NCI-H146 (cell line): ENCODE data around the gene A3GALT2.
"Not testable (repeated sequence)": the region's sequence is repeated elsewhere in the genome, so short reads cannot be mapped to it uniquely, and the experiment has no call there.

ENCODE experiments used
- DNase-seq: peaks from one replicate; lab custom pipeline; 2025; lab: John Stamatoyannopoulos, UW

Gene A3GALT2

DNA sequence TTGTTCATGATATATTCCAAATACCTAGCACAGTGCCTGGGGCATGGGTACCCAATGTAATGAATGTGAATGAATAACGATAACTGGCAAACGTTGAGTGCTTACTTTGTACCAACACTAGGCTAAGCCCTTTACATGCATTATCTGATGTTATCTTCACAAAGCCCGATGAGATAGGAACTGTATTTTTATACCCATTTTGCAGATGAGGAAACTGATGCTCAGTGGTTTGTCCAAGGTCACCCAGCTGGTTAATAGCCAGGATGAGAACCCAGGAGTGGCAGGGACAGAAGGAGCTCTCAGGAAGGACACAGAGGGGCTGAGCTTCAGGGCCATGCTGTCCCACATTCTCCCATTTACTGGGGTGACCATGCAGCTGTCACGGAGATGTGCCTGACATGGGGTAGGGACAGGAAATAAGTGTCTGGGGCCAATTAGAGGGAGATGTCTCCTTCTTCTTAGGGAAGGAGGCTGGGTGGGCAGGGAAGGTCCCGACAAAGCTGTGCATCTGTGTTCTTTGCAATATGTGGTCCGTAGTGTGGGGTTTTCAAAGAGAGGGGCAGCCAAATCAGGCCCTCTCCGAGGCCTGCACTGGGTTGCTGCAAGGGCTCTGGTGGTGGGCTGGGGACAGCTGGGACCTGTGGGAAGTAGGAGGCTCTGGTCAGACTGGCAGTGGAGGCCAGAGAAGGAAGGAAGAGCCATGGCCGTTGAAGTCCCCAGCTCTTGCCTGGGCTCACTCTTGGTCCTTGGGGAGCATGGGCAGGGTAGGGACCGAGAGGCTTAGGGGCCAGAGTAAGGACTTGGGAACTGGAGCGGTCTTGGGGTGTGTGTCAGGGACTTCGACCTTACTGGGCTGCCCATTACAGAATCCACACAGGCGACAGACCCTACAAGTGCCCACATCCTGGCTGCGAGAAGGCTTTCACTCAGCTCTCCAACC lies 26.6 kb downstream of the A3GALT2 start:
- DNase-seq, result no peak

DNA sequence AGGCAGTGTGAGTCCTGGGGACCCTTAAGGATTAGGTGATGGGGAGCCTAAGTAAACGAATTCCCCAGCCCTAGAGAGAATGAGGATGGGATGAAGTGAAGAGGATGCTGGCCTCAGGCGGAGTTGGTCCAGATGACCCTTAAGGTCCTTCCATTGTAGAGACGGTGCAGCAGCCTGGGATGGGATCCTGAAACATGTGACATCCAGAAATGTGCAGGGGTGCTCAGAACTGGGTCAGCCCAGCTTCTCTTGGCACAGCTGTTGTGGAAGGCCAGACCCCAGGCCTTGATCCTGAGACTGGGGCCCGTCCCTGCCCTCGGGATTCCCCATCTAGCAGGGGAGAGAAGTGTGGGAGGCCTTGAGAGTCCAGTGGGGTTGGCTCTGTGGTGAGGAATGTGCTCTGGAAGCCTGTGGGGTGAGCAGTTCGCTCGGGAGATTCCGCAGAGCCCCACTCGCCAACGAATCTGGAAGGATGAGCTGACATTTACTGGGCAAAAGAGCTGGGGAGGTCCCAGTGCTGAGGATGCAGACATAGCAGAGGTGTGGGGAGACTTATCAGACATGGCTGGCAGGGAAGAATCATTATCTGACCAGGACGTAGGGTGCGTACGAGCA lies 28.1 kb downstream of the A3GALT2 start:
- DNase-seq, result no peak

DNA sequence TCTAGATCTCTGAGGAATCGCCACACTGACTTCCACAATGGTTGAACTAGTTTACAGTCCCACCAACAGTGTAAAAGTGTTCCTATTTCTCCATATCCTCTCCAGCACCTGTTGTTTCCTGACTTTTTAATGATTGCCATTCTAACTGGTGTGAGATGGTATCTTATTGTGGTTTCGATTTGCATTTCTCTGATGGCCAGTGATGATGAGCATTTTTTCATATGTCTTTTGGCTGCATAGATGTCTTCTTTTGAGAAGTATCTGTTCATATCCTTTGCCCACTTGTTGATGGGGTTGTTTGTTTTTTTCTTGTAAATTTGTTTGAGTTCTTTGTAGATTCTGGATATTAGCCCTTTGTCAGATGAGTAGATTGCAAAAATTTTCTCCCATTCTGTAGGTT lies 30.3 kb downstream of the A3GALT2 start:
- DNase-seq, result not testable (repeated sequence)

DNA sequence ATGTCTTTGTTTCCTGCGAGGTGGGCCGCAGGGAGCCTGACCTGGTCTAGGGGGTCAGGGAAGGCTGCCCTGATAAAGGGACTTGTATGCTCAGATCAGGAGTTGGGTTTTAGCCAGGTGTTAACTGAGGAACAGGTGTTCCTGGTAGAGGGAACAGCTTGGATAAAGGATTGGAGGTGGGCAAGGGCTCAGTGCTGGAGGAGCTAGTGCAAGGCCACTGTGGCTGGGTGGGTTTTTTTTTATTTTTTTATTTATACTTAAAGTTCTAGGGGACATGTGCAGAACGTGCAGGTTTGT lies 31.1 kb downstream of the A3GALT2 start:
- no peak for DNase-seq

DNA sequence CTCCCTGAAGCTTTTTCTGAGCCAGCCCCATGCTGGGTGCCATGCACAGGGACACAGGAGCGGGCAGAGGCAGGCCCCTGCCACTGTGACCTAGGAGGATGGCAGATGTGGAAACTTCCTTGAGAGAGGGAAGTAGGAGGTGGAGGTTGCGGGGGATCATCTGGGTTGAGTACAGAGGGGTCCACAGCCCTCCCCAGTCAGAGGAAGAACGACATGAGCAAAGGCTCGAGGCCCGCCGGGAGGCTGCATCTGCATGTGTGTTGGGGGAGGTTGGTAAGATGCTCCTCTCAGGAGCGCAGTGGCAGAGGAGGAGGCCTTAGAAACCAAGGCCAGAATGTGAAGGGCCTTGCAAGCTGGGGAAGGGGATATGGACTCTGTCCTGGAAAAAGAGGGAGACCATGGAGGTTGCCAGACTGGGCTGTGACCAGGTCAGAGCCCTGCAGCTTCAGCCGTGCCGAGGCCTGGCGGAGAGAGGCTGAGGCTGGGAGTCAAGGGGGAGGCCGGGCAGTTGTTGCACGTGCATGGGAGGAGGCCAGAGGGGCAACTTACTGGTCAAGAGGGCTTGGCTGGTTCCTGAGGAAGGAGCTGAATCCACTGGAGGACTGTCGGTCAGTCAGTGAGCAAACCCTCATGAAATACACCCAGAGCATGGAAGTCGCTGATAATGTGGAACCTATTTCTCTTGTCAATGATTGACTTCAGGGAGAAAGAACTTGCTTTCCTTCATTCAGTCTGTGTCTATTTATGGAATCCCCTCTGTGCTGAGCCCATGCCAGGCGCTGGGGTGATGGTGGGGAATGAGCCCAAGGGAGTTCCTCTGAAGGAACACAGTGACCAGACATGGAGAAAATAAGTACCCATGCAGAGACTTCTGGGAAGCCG lies 31.7 kb downstream of the A3GALT2 start:
- no peak for DNase-seq

DNA sequence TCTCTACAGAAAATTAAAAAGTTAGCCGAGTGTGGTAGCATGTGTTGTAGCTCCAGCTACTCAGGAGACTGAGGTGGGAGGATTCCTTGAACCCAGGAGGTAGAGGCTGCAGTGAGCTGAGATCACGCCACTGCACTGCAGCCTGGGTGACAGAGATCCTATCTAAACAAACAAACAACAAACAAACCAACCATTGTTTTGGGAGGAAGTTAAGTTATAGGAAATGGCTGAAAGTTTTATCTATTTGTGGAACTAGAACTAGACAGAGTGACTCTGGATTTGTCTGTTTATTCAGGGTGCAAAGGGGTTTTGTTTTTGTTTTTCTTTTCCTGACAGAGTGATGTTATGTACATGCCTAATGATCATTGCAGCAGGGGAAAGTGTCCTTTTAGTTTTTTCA lies 33.6 kb downstream of the A3GALT2 start:
- DNase-seq, result no peak

DNA sequence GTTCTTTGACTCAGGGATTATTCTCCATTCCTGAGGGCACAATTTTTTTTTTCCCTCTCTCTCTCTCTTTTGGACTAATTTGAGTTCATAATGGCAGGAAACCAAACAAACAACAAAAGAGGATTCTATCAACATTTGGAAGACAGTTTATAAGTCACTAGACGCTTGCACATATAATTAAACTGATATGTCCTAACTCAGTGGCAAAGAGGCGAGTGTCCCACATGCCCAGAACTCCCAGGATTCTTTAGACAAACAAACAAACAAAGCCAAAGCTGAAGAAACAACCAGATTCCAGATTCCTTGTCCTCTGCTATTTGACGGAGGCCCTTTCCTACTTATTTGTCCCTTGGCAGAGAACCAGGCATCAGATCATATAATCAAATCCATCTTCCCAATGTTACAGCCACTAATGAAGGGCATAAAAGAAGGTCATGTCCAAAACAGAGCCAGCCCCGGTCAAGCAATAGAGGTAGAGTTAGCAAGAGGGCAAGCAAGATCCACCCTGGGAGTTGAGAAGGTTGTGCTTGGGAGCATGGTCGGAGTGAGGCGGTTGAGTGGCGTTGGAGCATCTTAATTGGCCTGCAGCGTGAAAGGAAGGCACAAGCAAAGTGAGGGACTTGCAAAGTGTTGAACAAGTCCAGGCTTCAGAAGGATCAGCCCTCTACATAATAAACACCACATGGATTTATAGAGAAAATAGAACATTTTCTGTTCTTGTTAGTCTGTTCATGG lies 34.3 kb downstream of the A3GALT2 start:
- no peak for DNase-seq

DNA sequence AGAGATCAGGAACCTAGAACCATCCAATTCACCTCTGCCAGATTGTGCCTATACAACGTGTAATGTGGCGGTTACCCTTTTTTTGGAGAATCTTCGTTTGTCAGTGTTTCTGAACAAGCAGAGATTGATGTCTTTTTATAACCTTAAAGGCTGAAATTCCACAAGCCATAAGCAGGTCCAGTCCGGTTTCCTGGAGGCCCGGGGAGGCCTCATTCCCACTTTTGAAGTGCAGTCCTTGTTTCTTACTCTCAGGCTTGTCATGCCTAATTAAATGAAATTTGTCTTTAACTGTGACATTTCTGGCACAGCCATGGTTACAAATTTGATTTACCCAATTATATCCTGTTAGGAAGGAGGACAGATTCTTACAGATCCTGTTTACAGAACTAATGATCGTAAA lies 36.8 kb downstream of the A3GALT2 start:
- no peak for DNase-seq

DNA sequence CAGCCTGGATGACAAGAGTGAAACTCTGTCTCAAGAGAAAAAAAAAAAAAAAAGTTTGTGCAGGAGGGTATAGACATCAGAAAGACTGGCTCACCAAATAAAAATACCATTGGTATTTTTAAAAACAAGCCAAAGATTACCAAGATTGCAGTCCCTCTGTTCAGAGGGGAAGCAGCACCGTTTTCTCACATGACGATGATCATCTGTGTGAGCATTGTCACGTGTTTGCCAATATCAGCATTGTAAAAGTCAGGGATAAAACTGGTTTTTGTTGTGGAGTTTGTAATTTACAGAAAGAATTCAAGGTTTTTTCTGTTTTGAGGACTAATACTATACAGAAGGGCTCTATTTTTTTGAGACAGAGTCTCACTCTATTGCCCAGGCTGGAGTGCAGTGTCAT lies 38.1 kb downstream of the A3GALT2 start:
- DNase-seq, result no peak

DNA sequence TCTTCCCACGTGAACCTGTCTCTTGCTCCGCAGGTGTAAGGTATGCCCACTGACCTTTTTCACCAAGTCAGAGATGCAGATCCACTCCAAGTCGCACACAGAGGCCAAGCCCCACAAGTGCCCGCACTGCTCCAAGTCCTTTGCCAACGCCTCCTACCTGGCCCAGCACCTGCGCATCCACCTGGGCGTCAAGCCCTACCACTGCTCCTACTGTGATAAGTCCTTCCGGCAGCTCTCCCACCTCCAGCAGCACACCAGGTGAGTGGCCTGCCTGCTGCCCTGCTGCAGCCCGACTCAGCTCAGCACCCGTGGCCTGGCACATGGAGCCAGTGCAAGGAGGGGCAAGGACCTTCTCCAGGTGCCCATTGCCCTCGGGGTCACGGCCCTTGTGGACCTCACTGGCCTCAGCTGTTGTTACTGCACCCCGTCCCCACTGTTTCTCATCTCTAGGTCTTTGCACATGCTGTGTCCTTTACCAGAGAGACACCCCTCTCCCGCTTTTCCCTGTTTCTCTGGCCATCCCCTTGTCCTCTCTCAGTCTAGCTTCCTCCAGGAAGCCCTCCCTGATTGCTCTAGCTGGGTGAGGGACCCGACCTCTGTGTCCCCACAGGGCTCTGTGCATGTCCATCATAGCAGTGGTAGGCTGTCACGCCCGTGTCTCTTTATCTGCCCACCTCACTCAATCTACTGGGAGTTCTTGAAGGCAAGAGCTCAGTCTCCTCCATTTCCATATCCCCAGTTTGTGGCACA lies 39.2 kb downstream of the A3GALT2 start:
- no peak for DNase-seq

DNA sequence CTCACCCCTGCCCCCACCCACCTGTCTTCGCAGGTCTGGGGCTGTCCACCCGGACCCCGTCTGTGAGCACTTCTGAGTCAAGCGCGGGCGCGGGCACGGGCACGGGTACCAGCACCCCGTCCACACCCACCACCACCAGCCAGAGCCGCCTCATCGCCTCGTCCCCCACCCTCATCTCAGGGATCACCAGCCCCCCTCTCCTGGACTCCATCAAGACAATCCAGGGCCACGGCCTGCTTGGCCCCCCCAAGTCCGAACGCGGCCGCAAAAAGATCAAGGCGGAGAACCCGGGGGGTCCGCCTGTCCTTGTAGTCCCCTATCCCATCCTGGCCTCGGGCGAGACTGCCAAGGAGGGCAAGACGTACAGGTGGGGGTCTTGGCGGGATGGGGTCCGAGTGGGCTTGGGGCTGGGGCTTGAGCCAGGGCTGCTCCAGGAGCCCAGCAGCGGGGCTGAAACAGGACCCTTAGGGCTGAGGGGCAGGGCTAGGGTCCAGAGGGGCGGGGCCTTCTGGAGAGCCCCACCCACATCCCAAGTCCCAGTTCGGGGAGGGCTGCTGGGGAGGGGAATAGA lies 40.7 kb downstream of the A3GALT2 start:
- no peak for DNase-seq

DNA sequence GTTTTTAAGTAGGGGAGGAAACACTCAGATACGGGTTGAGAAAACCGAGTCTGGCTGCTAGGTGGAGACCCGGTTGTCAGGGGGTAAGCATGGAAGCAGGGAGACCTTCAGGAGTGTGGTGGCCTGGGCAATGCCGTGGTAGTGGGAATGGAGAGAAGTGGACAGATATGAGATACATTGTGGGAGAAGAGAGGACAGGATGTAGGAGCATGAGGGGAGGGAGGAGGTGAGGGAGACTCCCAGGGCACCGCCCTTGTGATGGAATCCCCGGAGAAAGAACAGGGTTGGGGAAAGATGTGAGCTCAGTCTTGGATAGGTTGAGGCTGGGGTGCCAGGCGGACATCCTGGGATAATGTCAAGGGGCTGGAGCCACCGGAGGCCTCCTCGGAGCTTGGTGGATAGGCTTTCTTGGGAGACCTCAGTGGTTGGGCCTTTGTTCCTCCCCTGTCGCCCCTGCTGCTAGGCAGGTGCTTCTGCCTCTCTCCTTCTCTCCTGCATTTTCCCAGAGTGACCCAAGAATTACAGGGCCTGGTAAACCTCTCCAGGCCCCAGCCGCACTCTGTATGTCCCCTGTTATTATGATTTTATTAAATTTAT lies 43.3 kb downstream of the A3GALT2 start:
- DNase-seq, result no peak

DNA sequence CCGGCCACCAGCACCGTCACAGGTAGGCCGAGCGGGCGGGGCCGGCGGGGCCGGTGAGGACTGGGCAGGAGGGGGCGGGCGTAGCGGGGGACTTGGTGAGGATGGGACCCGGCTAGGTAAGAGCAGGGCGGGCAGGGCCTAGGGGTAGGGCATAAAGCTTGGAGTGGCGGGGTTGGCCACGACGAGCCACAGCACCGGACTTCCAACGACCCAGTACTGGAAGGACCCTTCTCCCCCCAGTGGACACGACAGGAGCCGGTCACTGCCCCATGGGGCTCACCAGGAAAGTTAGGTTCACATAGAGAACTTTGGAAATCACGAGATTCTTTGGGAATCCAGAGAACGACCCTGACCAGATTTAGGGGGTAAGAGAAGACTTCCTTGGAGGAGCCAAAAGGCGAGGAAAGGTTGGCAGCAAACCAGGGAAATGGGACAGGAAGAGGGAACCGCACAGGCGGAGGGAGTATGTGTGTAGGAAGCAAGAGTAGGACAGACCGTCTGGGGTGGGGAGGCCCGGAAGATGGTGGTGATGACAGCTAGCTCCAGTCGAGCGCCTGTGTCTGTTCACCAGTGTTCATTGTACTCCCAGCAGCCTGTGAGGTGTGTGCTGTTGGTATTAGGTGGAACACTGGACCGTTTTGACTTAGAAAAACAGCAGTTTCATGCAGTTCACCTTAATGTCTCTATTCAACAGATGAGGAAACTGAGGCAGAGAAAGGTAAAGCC lies 44.2 kb downstream of the A3GALT2 start:
- no peak for DNase-seq

DNA sequence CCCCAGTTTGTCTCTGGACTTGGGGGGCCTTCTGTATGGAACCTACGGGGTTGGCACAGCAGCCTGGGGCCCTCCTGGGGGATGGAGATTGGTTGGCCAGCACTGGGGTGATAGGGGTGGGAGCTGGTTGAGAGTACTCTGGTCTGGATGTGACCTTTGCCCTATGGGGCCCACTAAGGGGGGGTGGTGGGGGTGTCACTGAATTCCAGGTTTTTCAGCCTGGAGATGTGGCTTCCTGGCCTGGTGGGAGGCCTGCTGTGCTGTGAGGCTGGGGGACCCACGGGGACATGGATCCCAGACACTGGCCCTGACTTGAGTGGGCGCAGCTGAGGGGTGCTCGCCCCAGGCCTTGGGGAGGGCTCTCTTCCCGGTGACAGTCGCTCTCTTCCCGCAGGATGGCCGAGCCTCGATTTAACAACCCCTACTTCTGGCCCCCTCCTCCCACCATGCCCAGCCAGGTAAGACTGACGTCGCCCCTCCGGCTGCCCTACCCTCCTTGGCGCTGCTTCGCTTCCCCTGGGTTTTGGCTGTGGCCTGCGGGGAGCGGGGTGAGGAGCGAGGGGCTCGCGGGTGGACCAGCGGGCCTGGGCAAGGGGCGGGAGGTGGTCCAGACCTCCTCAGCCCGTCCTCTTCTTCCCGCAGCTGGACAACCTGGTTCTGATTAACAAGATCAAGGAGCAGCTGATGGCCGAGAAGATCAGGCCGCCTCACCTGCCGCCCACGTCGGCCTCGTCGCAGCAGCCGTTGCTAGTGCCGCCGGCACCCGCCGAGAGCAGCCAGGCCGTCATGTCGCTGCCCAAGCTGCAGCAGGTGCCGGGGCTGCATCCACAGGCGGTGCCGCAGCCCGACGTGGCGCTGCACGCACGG lies 45.0 kb downstream of the A3GALT2 start:
- DNase-seq, result no peak

DNA sequence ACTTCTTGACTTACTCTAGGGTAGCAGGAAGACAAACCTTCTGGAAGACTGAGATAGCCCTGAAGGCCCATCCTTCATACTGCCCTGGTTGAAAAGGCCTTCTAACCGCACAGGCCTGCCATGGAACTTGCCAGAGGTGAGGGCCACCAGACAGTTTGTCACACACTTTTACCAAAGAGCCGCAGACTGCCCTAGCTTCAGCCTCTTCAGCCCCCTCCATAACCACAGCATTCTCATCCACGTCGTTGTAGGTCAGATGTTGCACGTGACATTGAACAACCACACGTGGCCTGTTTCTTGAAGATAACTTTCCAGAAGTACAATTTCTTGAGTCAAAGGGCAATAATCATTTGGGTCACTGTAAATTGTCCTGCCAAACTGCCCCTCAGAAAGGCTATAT lies 45.7 kb downstream of the A3GALT2 start:
- DNase-seq, result no peak

DNA sequence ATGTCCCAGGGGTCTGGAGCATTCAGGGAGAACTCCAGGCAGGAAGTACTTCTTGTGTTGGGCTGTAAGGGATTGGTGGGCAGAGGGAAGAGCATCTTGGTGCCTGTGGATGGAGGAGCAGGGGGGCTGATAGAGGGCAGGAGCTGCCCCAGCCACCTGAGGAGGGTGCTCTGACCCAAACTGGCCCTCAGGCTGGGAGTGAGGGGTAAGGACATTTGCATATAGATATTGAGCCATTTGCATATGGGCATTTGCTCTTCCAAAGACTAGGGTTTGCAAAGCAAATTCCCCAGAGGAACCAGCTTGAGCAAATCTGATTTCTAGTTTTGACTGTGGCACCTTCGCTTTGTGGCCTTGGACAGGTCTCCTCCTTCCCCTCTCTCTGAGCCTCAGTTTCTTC lies 46.5 kb downstream of the A3GALT2 start:
- DNase-seq, result no peak

DNA sequence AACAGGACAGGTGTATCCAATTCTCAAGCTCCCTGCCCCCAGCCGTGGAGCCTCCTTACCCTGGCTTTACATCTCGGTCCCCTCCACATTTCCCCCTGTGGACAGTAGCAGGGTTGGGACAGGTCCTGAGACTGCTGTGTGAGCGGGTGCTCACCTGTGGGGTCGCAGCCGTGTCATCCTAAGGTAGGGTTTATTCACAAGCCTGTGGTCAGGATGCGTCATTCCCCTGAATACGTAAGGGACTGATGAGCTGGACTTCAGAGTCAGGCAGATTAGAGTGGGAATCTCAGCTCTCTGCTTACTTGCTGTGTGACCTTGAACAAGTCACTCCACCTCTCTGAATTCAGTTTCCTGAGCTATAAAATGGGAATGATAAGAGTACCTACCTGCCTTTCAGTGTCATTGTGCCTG lies 46.9 kb downstream of the A3GALT2 start:
- DNase-seq, result no peak

DNA sequence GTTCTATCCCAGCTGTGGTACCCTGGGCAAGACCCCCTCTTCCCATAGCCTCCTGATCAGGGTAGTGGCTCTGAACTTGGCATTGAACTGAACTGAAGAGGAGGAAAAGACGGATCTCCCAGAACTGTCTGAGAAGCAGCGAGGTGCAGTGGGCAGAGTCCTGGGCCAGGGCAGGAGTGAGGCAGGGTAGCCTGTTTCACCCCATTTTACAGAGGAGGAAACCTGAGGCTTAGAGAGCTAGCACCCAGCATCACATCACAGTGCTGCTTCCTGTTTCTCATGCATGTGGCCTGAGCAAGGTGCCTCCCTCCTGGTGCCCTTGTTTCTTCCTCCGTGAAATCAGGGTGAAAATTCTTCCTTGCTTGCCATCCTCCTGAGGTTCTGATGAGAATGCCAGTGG lies 47.5 kb downstream of the A3GALT2 start:
- no peak for DNase-seq

DNA sequence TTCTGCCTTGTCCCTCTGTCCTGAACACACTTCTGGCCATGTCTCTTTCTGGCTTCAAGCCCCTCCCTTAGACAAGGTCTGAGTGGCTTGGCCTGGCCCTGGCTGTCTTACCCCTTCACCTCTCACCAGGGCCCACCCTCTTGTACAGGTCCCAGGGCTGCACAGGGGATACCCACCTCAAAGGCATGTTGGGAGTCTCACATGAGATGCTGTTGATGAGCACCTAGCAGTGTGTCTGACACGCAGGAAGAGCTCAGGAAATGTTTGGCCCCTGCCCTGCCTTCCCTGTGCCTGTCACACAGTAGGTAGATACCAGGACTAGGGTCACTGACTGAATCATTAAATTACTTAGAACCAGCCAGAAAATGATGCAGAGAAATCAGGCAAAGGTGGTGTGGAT lies 48.0 kb downstream of the A3GALT2 start:
- DNase-seq, result no peak
